ENCODE data around the gene UQCRHL.
A peak's percentile ranks its signal among the peaks of the same experiment; 100 is the strongest.

The UQCRHL gene

GRCh38 chr1:15797614-15798390, 9.6 kb downstream of the UQCRHL start:
- DNase-seq (ENCODE audit: low spot score), result no peak

GRCh38 chr1:15796086-15796462, 11.4 kb downstream of the UQCRHL start:
- DNase-seq (ENCODE audit: low spot score), result no peak

GRCh38 chr1:15788624-15789301, 18.7 kb downstream of the UQCRHL start:
- no peak for DNase-seq (ENCODE audit: low spot score)

GRCh38 chr1:15786581-15786980, 20.9 kb downstream of the UQCRHL start:
- no peak for DNase-seq (ENCODE audit: low spot score)

- no peak for DNase-seq (ENCODE audit: low spot score)
These were observed 21.8 kb downstream of the UQCRHL start for GRCh38 chr1:15785683-15786082.

GRCh38 chr1:15777909-15778707, 29.3 kb downstream of the UQCRHL start:
- DNase-seq (ENCODE audit: low spot score), result no peak

- DNase-seq (ENCODE audit: low spot score), result no peak
These were observed 31.7 kb downstream of the UQCRHL start for GRCh38 chr1:15775706-15776105.

GRCh38 chr1:15771836-15772515, 35.5 kb downstream of the UQCRHL start:
- DNase-seq (ENCODE audit: low spot score), result no peak

- DNase-seq (ENCODE audit: low spot score), result no peak
These were observed 37.0 kb downstream of the UQCRHL start for GRCh38 chr1:15770313-15770962.

GRCh38 chr1:15768388-15768787, 39.1 kb downstream of the UQCRHL start:
- DNase-seq (ENCODE audit: low spot score), result no peak

GRCh38 chr1:15767941-15768340, 39.5 kb downstream of the UQCRHL start:
- no peak for DNase-seq (ENCODE audit: low spot score)

- no peak for DNase-seq (ENCODE audit: low spot score)
These were observed 41.8 kb downstream of the UQCRHL start for GRCh38 chr1:15765495-15766194.

- DNase-seq (ENCODE audit: low spot score), result no peak
These were observed 42.6 kb downstream of the UQCRHL start for GRCh38 chr1:15764890-15765289.

- DNase-seq (ENCODE audit: low spot score), result no peak
These were observed 43.1 kb downstream of the UQCRHL start for GRCh38 chr1:15764269-15764764.

GRCh38 chr1:15762546-15762945, 44.9 kb downstream of the UQCRHL start:
- DNase-seq (ENCODE audit: low spot score), result peak; percentile 6

GRCh38 chr1:15761366-15762128, 45.9 kb downstream of the UQCRHL start:
- DNase-seq (ENCODE audit: low spot score), result peak; percentile 18

- peak; percentile 55 for DNase-seq (ENCODE audit: low spot score)
These were observed 46.8 kb downstream of the UQCRHL start for GRCh38 chr1:15760520-15761211.

- peak; percentile 56 for DNase-seq (ENCODE audit: low spot score)
These were observed 48.3 kb downstream of the UQCRHL start for GRCh38 chr1:15758953-15759661.
